Epithelial cell of prostate (primary cell): ENCODE results near the gene KCNQ1OT1.

ENCODE experiments used
- DNase-seq: peaks from one replicate; pipeline ENCODE4 v3.0.0-alpha.2; 2011; ENCODE audit warnings: low read depth, low spot score
- H3K27ac ChIP-seq: fragments of 450-650 bp; 2 replicates; pipeline ENCODE4 v1.5.1; 2017; ENCODE audit warnings: mild to moderate bottlenecking

Gene KCNQ1OT1

GRCh38 chr11:2576111-2576510 lies 123.7 kb downstream of the KCNQ1OT1 start:
- no peak for DNase-seq

GRCh38 chr11:2575591-2576051 lies 124.2 kb downstream of the KCNQ1OT1 start:
- H3K27ac ChIP-seq, result no peak overlapping the region
- no peak for DNase-seq

More at GRCh38 chr11:2576111-2576510, 123.7 kb downstream of the KCNQ1OT1 start:
- no peak overlapping the region for H3K27ac ChIP-seq

- DNase-seq, result no peak
- no peak overlapping the region for H3K27ac ChIP-seq
Measured at GRCh38 chr11:2574553-2575535, 125.0 kb downstream of the KCNQ1OT1 start.

GRCh38 chr11:2574043-2574552 lies 125.7 kb downstream of the KCNQ1OT1 start:
- H3K27ac ChIP-seq, result no peak overlapping the region
- no peak for DNase-seq

GRCh38 chr11:2573240-2574042 lies 126.4 kb downstream of the KCNQ1OT1 start:
- no peak for DNase-seq
- no peak overlapping the region for H3K27ac ChIP-seq

GRCh38 chr11:2572491-2573239 lies 127.1 kb downstream of the KCNQ1OT1 start:
- no peak overlapping the region for H3K27ac ChIP-seq
- DNase-seq, result no peak

- no peak for DNase-seq
- no peak overlapping the region for H3K27ac ChIP-seq
Measured at GRCh38 chr11:2571598-2572281, 128.1 kb downstream of the KCNQ1OT1 start.

- no peak overlapping the region for H3K27ac ChIP-seq
- no peak for DNase-seq
Measured at GRCh38 chr11:2570841-2571597, 128.8 kb downstream of the KCNQ1OT1 start.

- DNase-seq, result no peak
- no peak overlapping the region for H3K27ac ChIP-seq
Measured at GRCh38 chr11:2570211-2570811, 129.5 kb downstream of the KCNQ1OT1 start.

GRCh38 chr11:2569731-2570210 lies 130.0 kb downstream of the KCNQ1OT1 start:
- no peak for DNase-seq
- H3K27ac ChIP-seq, result no peak overlapping the region

- DNase-seq, result no peak
- no peak overlapping the region for H3K27ac ChIP-seq
Measured at GRCh38 chr11:2569321-2569721, 130.5 kb downstream of the KCNQ1OT1 start.

GRCh38 chr11:2567026-2567671 lies 132.6 kb downstream of the KCNQ1OT1 start:
- H3K27ac ChIP-seq, result no peak overlapping the region
- no peak for DNase-seq

GRCh38 chr11:2566223-2567025 lies 133.4 kb downstream of the KCNQ1OT1 start:
- H3K27ac ChIP-seq, result no peak overlapping the region
- DNase-seq, result no peak

- DNase-seq, result no peak
- H3K27ac ChIP-seq, result no peak overlapping the region
Measured at GRCh38 chr11:2565447-2566222, 134.2 kb downstream of the KCNQ1OT1 start.

- DNase-seq, result no peak
- no peak overlapping the region for H3K27ac ChIP-seq
Measured at GRCh38 chr11:2564588-2565425, 135.0 kb downstream of the KCNQ1OT1 start.
